Neuron (in vitro differentiated cells): ENCODE results near the gene SMYD3.
"Not testable (repeated sequence)": the region's sequence is repeated elsewhere in the genome, so short reads cannot be mapped to it uniquely, and the experiment has no call there.

Source experiments
- H2AFZ ChIP-seq: one replicate; pipeline ENCODE4 v1.6.1; 2013; ENCODE audit warnings: low read depth, mild to moderate bottlenecking, inconsistent platforms, low read length, moderate library complexity
- H3K27me3 ChIP-seq: one replicate; pipeline ENCODE4 v1.6.1; 2013; ENCODE audit warnings: low read length; ENCODE audit not compliant: insufficient read depth
- H3K36me3 ChIP-seq: one replicate; pipeline ENCODE4 v1.6.1; 2013; ENCODE audit warnings: low read length; ENCODE audit not compliant: insufficient read depth
- H3K4me1 ChIP-seq: one replicate; pipeline ENCODE4 v1.6.1; 2013; ENCODE audit warnings: low read length; ENCODE audit not compliant: insufficient read depth
- H3K4me3 ChIP-seq: 2 replicates; pipeline ENCODE4 v1.5.1; 2013; ENCODE audit warnings: mild to moderate bottlenecking, low read length, moderate library complexity
- H3K9me3 ChIP-seq: one replicate; pipeline ENCODE4 v1.6.1; 2013; ENCODE audit warnings: low read length

SMYD3 gene

GRCh38 chr1:245984390-245985155 lies 522.5 kb downstream of the SMYD3 start:
- Histone ChIP-seq H3K4me1 (peaks cover 7% of the 10 kb centered on the region), H2AFZ (no peak overlapping the region), H3K9me3 (no peaks in the 10 kb centered on the region), H3K27me3 (no peaks in the 10 kb centered on the region), H3K4me3 (no peak overlapping the region), H3K36me3 (no peaks in the 10 kb centered on the region)

GRCh38 chr1:245983294-245983967 lies 523.6 kb downstream of the SMYD3 start:
- no peaks in the 10 kb centered on the region for H3K9me3 ChIP-seq
- H3K4me1 ChIP-seq = peaks cover 7% of the 10 kb centered on the region
- no peaks in the 10 kb centered on the region for H3K36me3 ChIP-seq
- H3K4me3 ChIP-seq = no peak overlapping the region
- H3K27me3 ChIP-seq = no peaks in the 10 kb centered on the region
- no peak overlapping the region for H2AFZ ChIP-seq

- Histone ChIP-seq H2AFZ (no peak overlapping the region), H3K27me3 (no peaks in the 10 kb centered on the region), H3K4me1 (no peaks in the 10 kb centered on the region), H3K9me3 (no peaks in the 10 kb centered on the region), H3K4me3 (no peak overlapping the region), H3K36me3 (no peaks in the 10 kb centered on the region)
Observed at GRCh38 chr1:245979589-245979988, 527.5 kb downstream of the SMYD3 start.

GRCh38 chr1:245978915-245979314 lies 528.2 kb downstream of the SMYD3 start:
- Histone ChIP-seq H3K4me3 (no peak overlapping the region), H3K4me1 (no peaks in the 10 kb centered on the region), H3K9me3 (no peaks in the 10 kb centered on the region), H3K36me3 (no peaks in the 10 kb centered on the region), H2AFZ (no peak overlapping the region), H3K27me3 (no peaks in the 10 kb centered on the region)

- H2AFZ ChIP-seq = no peak overlapping the region
- H3K36me3 ChIP-seq = no peaks in the 10 kb centered on the region
- H3K9me3 ChIP-seq = peaks cover 2% of the 10 kb centered on the region
- no peak overlapping the region for H3K4me3 ChIP-seq
- H3K4me1 ChIP-seq = peaks cover 2% of the 10 kb centered on the region
- no peaks in the 10 kb centered on the region for H3K27me3 ChIP-seq
Observed at GRCh38 chr1:245972476-245972875, 534.6 kb downstream of the SMYD3 start.

GRCh38 chr1:245971711-245972085 lies 535.4 kb downstream of the SMYD3 start:
- H3K36me3 ChIP-seq = no peaks in the 10 kb centered on the region
- peaks cover 2% of the 10 kb centered on the region for H3K9me3 ChIP-seq
- H3K4me3 ChIP-seq = no peak overlapping the region
- H3K27me3 ChIP-seq = no peaks in the 10 kb centered on the region
- no peak overlapping the region for H2AFZ ChIP-seq
- peaks cover 2% of the 10 kb centered on the region for H3K4me1 ChIP-seq

- not testable (repeated sequence) for H3K9me3 ChIP-seq, H3K4me1 ChIP-seq, H3K36me3 ChIP-seq, H3K4me3 ChIP-seq, H2AFZ ChIP-seq, H3K27me3 ChIP-seq
Observed at GRCh38 chr1:245971076-245971710, 535.9 kb downstream of the SMYD3 start.

- H3K27me3 ChIP-seq = no peaks in the 10 kb centered on the region
- peaks cover 2% of the 10 kb centered on the region for H3K9me3 ChIP-seq
- peaks cover 2% of the 10 kb centered on the region for H3K4me1 ChIP-seq
- H3K4me3 ChIP-seq = no peak overlapping the region
- H2AFZ ChIP-seq = no peak overlapping the region
- H3K36me3 ChIP-seq = no peaks in the 10 kb centered on the region
Observed at GRCh38 chr1:245969283-245969682, 537.8 kb downstream of the SMYD3 start.

GRCh38 chr1:245968775-245969174 lies 538.3 kb downstream of the SMYD3 start:
- Histone ChIP-seq H3K9me3 (peaks cover 2% of the 10 kb centered on the region), H3K4me1 (peaks cover 2% of the 10 kb centered on the region), H3K27me3 (no peaks in the 10 kb centered on the region), H3K4me3 (no peak overlapping the region), H2AFZ (no peak overlapping the region), H3K36me3 (no peaks in the 10 kb centered on the region)

GRCh38 chr1:245965398-245965797 lies 541.7 kb downstream of the SMYD3 start:
- Histone ChIP-seq H3K27me3 (no peaks in the 10 kb centered on the region), H3K4me3 (no peak overlapping the region), H3K4me1 (peaks cover 2% of the 10 kb centered on the region), H3K9me3 (no peaks in the 10 kb centered on the region), H3K36me3 (no peaks in the 10 kb centered on the region), H2AFZ (no peak overlapping the region)

- Histone ChIP-seq H2AFZ (no peak overlapping the region), H3K4me3 (no peak overlapping the region), H3K36me3 (no peaks in the 10 kb centered on the region), H3K4me1 (no peaks in the 10 kb centered on the region), H3K9me3 (no peaks in the 10 kb centered on the region), H3K27me3 (no peaks in the 10 kb centered on the region)
Observed at GRCh38 chr1:245963649-245964048, 543.4 kb downstream of the SMYD3 start.

GRCh38 chr1:245962453-245962852 lies 544.6 kb downstream of the SMYD3 start:
- Histone ChIP-seq H2AFZ (no peak overlapping the region), H3K4me1 (no peaks in the 10 kb centered on the region), H3K9me3 (no peaks in the 10 kb centered on the region), H3K27me3 (no peaks in the 10 kb centered on the region), H3K4me3 (no peak overlapping the region), H3K36me3 (no peaks in the 10 kb centered on the region)

- no peak overlapping the region for H3K4me3 ChIP-seq
- no peaks in the 10 kb centered on the region for H3K9me3 ChIP-seq
- H3K36me3 ChIP-seq = no peaks in the 10 kb centered on the region
- H3K4me1 ChIP-seq = no peaks in the 10 kb centered on the region
- no peaks in the 10 kb centered on the region for H3K27me3 ChIP-seq
- no peak overlapping the region for H2AFZ ChIP-seq
Observed at GRCh38 chr1:245961137-245961540, 545.9 kb downstream of the SMYD3 start.
